ENCODE results near the gene COL23A1.

DNA sequence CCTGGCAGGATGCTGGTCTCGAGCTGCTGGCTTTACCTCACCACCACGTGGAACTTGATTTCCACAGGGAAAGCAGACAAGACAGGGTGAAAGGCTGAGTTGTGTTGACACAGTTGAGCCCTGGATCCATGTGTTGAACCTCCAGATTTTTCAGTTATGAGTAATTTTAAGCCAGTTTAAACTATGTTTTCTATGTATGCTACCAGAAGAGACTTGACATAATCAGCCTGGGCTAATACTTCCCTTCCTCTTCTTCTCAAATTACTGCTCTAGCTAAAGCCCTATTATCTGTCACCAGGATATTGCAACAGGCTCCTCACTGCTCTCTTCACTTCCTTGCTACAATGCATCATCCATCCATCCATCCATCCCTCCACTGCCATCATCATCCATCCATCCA is 345.6 kb downstream of the COL23A1 start:
- TF ChIP-seq CTCF (conservative IDR thresholded peaks at IDR 0.05 in 1 of 2, IDR thresholded peaks at IDR 0.05 in 1 of 2; ENCODE audit: low read depth in 1 of 2, low read length in 2 of 2) = no peak
- no peak for TF ChIP-seq EZH2 (IDR thresholded peaks at IDR 0.05; ENCODE audit: low read length, missing control alignments)

All from fibroblast of lung (primary cell).